Measurements from ENCODE around the gene KIF26B.

KIF26B gene

DNA sequence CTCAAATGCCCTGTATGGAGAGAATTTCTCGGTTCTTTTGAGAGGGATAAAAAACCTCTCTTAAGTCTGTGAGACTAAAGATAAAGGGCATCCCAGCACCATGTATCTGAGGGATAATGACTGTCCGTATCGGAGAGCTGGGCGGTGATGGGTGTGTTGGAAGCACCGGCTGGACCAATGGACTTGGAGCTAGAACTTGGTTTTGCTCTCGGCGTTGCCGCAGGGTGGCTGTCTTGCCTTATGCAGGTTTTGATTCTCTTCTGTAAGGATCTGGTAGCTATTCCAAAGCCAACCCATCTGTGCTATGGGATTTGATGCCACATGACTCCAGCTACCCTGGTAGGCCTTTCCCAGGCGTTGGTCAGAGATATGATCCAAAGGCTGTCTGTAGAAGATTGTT lies 348.8 kb downstream of the KIF26B start:
- DNase-seq (ENCODE audit: low read depth in 2 of 2): no peak

DNA sequence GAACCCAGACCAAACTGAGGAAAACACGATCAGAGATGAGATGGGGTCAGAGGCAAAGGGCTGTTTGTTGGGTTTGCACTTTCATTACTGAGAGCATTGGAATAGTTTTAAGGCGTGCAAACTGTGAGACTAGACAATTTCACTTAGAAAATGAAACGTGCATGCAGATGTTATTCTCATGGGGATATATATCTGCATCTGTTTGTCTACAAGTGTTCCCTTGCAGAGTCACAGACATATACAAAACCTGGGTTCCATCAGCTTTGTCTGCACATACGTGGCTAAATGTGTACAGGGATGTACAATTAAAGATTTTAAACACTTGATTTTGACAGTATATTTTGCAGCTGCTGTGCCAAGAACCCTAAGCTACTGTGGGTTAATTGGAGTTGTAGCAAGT lies 355.4 kb downstream of the KIF26B start:
- no peak for DNase-seq (ENCODE audit: low read depth in 2 of 2)

DNA sequence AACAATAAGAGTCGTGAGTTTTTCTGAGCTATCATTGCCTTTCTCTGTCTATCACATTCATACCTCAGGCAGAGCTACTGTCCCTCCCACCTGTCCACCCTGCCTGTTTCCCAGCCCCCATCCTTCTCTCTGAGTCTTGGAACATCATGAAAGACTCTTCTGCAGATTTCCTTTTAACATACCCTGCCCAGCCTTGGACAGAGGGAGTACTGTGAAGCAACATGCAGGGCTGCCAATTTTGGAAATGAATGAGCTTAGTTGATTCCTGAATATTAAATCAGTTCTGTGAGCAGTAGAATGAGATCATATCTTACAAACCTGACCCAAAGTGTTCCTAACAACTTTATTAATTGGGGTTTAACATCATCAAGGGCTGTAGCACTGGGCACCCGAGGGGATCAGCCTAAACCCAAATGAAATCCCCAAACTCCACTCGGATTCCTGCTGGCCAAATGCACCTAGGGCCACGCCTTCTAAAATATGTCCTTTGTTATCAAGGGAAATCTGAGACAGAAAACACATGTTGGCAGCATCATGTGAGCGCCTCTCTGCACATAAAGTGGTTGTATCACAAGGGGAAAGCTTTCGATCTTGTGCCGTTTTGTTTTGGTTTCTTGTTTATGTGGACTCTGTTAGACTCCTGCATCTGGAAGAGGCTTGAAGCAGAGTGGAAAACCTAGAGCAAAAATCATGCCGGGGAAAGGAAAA lies 357.6 kb downstream of the KIF26B start:
- no peak for DNase-seq (ENCODE audit: low read depth in 2 of 2)

DNA sequence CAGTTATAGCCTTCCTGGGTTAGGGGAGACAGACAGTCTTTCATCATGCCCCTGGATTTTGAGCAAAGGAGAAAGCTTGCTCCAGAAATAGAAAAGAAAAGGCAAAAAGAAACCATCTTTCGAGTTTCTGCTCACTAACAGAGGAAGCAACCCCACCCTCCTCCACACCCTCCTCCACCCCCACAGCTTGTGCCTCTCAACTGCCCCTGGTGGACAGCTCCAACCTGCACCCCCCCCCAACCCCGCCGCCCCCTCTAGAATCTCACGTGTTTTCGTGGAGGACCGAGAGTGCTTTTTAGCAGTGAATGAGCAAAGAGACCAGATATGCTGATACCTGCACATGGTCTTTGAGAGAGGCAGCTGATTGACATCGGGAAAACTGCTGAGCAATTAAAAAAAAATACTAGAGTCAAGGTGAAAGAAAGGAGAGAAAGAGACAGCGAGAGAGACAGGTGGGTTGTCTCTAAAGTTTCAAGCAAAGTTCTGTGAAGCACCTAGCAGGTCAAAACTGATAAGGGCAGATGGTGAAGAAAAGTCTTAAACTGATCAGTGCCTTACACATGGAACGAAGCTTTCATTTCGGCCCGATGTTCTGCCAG lies 358.3 kb downstream of the KIF26B start:
- DNase-seq (ENCODE audit: low read depth in 2 of 2): no peak

DNA sequence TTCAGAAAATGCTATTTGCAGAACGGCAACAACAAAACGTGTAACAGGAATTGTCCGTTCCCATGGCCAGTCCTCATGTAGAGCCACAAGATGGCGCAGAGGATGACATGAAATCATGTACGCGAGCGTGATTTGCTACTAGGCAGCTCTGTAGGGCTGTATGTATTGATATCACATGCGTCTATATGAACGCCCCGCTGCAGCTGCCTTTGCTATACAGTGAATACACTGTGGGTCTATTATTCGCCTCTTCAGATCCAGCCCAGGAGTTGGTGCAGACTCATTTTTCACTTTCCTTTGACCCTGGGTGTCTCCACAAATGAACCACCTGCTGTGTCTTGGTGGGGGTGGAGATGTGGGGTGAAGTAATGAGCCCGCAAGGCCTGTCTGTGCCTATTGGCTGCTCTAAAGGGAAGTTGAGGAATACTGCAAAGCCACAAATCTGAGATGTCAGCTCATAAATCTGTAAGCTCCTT lies 361.5 kb downstream of the KIF26B start:
- no peak for DNase-seq (ENCODE audit: low read depth in 2 of 2)

DNA sequence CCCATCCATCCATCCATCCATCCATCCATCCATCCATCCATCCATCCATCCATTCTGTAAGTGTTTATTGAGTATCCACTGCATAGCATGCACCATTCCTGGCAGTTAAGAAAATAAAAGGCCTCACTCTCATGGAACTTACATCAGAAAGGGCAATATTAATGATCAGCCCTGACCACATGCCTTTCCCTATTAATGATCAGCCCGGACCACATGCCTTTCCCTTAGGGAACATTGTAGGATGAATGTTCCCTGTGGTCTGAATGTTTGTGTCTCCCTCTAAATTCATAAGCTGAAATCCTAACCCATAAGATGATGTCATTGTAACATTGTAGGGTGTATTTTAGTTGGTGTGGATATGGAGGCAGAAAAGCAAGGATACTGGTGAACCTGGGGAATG lies 365.8 kb downstream of the KIF26B start:
- DNase-seq (ENCODE audit: low read depth in 2 of 2): no peak

DNA sequence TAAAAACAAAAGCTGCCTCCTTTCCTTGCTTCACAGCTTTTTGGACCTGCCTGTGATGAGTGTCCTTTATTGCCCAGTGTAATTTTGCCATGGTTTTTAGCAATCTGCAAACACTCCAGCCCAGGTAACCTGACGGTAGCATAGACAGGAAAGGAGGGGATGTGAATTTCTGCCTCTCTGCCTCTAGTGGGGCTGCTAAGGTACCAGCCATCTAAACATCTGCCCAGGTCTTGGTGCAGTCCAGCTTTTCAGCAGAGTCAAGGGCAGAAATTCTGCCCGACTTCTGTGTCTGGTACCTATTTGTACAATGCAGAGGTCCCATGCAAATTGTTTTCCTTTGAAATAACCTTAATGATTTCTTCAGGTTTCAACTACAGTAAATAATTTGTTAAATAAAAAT lies 371.4 kb downstream of the KIF26B start:
- no peak for DNase-seq (ENCODE audit: low read depth in 2 of 2)

DNA sequence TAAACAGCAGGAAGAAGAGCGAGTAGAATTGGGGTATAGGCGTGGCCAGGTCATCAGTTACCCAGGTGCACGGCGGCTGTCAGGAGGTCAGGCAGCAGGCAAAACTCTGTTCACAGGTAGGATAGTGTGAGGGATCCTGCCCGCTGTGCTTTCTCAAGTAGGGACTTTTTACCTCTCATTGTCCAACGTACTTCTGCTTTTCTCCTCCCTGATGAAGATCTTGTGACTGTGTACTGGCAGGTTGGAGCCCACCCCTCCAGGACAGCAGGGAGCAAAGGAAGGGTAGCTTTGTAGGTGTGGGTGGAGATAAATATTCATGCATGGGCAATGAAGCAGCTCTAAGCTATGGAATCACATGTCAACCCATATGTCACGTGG lies 373.5 kb downstream of the KIF26B start:
- DNase-seq (ENCODE audit: low read depth in 2 of 2): no peak

DNA sequence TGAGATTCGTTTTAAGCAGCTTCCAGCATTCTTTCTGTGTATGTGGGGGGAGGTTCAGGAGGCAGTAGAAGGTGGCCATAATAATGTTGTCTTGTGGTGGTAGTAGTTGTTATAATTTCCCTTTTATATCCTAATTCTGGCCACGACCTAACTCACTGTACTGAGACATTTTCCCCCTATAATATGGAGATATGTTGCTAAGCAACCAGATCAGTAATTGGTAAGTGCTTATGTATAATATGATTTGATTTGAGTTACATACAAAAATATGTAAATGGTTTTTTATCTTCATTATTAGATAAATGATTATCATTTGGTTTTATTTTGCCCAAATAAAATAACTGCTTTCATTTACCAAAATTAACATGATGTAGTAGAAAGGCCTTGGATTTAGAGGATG lies 376.2 kb downstream of the KIF26B start:
- no peak for DNase-seq (ENCODE audit: low read depth in 2 of 2)

DNA sequence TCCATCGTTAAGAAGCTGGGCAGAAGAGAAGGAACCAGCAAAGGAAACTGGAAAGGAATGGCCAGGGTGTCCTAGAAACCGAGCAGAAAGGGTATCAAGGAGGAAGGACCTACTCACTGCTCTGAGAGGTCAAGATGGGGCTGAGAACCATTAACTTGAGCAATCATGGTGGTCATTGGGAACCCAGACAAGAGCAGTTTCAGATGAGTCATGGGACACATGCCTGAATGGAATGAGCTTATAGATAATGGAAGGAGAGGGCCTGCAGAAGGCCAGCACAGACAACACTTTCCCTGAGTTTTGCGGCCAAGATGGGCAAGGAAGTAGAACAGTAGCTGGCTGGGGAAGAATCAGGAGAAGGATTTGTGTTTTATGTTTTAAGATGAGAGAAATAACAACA lies 383.2 kb downstream of the KIF26B start:
- DNase-seq (ENCODE audit: low read depth in 2 of 2): no peak

DNA sequence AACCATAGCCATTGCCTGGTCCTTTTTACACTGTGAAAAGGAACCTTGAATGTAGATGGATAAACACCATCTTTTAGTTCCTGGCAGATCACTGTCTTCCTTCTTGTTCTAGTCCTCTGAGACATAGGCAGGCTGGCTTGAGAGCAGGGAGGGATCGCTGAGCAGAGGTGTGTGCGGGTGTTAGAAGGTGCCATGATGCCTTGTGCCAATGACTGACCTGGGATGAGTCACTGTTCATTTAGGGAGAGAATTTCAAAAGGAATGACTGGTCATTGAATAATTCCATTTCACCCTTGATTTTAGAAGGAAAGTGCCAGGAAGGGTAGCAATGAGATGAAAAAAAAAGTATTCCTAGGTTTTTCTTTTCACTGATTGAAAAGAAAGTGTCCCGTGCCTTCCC lies 383.9 kb downstream of the KIF26B start:
- no peak for DNase-seq (ENCODE audit: low read depth in 2 of 2)

DNA sequence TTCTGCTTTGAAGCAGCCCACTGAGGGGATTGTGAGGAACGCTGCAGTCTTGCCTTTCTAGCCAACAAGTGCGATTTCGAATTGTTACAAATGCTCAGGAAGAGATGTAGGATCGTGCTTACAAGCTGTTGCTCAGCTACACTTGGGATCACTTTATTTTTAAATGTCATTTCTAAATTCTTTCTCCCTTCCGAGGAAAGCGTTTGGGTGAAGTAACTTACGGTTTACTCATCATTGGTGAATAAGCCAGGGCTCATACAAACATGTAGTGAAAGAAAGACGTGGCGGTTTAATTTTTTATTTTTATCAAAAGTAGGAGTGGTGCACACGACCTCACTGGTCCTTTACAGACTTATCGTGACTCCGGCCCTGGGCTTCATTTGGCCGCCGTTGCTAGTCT lies 386.6 kb downstream of the KIF26B start:
- no peak for DNase-seq (ENCODE audit: low read depth in 2 of 2)

DNA sequence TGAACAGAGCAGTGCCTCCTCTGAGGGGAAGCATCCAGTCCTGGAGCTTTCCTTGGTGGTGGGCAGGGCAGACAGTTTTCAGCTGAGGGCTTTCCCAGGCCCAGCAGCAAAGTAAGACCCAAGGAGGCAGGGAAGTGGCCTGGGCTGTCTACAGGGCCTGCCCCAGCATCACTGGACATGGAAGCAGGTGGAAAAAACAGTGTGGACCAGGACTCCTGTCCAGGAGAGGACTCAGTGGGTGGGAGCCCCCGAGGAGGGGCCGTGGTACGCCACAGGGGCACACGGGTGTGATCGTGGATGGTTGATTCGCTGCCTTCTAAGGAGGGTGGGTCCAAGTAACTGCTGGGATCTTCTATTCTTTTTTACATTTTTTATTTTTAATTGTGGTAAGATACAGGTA lies 387.6 kb downstream of the KIF26B start:
- DNase-seq (ENCODE audit: low read depth in 2 of 2): no peak

DNA sequence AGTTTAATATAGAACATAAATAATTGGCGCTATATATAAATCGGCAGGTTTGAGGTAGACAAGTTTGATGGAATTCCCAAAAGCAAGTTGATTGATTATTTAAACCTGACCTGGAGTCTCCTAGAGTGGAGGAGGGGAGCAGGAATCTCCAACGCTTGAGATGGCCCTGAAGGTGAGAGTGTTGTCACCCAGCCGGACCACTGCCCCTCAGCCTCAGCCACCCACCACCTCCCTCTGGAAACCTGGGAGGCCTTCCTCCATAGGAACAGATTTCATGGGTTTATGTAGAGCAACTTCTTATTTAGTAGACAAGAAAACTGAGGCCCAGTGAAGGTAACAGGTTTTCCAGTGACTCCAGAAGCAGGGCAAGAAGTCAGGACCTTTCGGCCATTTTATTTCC lies 389.5 kb downstream of the KIF26B start:
- DNase-seq (ENCODE audit: low read depth in 2 of 2): no peak

DNA sequence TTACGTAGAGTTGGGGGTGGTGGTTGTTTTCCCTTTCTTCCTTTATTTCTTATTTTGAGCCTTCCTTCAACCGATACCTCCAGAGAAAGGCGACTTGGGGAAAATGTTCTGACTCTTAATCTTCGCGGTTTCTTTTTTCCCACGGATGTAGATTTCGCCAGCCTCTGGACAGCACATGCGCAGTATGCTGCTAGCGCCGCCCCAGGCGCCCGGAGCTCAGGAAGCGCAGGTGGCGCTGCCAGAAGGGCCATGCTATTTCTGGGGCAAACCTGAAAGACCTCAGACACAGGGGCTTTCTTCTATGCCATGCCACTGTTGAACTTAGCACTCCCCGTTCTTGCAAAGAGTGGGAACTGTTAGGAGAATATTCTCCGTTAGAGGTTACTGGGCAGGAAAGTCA lies 392.1 kb downstream of the KIF26B start:
- DNase-seq (ENCODE audit: low read depth in 2 of 2): no peak

DNA sequence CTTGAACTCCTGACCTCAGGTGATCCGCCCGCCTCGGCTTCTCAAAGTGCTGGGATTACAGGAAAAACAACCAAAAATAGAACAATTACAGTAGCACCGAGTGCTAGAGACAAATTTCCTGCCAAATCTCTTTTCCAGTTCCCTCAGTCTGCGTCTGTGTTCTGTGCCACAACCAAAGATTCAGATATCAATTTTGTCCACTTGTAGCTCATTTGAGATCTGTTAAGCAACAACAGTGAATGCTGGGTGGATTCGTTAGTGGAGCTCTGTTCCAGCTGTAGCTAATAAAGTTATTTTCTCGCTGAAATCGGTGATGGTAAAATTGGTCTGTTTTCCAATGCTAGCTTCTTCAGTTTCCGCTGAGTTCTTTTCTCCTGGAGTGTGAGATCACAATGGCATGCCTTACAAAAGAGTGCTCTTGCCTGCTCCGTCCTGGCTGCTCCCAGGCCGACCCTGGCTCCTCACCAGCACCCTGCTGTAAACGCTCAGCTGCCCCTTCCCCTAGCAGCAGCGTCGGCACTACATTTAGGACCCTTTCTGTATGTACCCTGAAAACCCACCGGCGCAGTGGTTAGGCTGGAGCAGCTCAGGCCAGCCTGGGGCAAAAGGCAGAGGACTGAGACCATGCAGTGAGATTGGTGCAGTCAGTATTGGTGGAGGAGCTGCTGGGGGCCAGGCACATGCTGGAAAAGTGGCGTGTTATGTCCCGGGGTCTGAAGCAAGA lies 395.4 kb downstream of the KIF26B start:
- no peak for DNase-seq (ENCODE audit: low read depth in 2 of 2)

DNA sequence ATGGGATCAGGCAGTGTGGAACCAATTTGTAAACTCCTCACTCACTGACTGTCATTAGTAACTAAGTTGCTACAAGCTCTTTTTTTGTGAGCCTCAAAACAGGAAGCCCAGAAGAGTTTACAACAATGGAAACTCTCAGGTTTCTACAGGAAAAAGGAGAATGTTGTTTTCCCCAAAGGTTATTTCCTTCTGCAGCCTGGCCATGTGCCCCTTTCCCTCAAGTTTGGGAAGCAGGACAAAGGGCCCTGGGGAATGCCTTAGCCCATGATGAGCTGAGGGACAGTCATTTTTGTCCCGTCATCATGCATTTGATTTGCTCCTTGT lies 395.9 kb downstream of the KIF26B start:
- no peak for DNase-seq (ENCODE audit: low read depth in 2 of 2)

DNA sequence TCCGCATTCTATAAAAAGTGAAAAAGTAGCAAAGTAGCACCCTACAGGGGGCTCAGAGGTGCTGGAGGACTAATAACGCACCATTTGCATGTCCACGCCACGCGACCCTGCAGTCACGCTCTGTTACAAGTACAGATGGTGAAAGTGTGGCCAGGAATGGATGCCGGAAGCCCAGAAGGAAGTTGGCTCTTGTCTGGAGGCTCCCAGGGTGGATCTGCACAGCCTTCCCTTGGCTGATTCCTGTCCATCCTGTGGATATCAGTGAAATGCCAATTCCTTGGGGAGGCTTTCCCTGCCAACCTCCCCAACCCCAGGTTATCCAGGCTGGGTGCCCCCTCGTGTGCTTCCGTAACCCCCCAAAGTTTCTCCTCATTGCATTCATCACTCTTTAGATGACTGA lies 396.8 kb downstream of the KIF26B start:
- no peak for DNase-seq (ENCODE audit: low read depth in 2 of 2)

DNA sequence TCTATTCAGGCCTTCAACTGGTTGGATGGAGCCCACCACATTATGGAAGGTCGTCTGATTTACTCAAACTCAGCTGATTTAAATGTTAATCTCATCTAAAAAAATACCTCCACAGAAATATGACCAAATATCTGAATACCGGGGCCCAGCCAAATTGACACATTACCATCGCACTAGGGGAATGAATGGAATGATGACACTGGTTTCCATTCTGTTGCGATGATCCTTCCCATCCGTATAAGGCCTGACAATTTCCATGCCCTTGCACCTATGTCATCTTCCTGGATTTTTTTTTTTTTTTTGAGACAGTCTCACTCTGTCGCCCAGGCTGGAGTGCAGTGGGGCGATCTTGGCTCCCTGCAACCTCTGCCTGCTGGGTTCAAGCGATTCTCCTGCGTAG lies 397.5 kb downstream of the KIF26B start:
- no peak for DNase-seq (ENCODE audit: low read depth in 2 of 2)

DNA sequence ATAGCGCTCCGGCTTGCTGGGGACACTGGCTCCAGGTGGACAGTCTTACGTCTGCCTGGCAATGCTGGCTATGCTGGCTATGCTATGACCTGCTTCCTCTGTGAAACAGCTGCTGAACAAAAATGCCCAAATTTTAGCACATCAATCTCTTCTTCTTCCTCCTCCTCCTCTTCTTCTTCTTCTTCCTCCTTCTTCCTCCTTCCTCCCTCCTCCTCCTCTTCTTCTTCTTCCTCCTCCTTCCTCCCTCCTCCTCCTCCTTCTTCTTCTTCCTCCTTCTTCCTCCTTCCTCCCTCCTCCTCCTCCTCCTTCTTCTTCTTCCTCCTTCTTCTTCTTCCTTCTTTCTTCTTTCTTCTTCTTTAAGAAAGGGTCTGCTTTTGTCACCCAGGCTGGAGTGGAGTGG lies 401.3 kb downstream of the KIF26B start:
- DNase-seq (ENCODE audit: low read depth in 2 of 2): no peak

DNA sequence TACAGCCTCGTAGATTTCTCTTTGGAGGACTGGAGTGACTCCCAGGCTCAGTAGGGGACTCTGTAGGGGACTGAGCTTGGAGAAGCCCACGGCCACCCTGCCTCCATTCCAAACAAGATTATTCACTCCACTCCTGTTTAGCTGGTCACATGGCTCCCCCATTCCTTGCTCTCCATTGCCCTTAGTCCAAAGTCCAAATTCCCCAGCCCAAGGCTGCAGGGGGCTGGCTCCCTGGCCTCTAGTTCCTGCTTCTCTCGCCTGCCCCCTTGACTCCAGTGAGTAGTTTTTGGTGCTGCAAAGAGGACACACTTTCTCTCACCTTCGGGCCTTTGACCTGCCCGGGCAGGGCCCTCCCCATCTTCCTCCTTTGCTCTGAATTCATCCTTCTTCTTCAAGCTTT lies 403.3 kb downstream of the KIF26B start:
- no peak for DNase-seq (ENCODE audit: low read depth in 2 of 2)

DNA sequence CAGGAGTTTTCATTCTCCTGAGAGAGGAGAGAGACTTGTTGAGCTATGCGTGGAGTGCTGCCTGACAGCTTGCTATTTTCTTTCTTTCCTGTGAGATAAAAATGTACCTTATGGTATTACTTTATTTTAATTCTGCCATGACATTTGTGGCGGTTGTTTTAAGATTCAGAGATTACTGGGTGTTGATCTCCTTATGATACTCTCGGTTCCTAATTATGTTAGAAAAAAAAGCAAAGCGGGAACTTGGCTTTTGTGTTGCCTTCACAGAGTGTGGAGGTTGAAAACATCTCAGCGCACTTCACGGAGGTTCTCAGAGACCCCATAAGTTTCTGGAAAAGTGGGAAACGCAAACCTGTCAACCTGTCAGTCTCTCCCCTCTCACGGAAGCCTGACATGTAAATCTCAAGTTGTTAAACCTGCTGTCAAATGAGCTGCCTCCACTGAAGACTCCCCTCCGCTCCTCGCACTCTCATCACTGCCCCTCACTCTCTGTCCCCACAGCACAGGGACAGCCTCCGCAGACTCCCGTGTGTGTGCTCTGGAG lies 405.6 kb downstream of the KIF26B start:
- DNase-seq (ENCODE audit: low read depth in 2 of 2): no peak

DNA sequence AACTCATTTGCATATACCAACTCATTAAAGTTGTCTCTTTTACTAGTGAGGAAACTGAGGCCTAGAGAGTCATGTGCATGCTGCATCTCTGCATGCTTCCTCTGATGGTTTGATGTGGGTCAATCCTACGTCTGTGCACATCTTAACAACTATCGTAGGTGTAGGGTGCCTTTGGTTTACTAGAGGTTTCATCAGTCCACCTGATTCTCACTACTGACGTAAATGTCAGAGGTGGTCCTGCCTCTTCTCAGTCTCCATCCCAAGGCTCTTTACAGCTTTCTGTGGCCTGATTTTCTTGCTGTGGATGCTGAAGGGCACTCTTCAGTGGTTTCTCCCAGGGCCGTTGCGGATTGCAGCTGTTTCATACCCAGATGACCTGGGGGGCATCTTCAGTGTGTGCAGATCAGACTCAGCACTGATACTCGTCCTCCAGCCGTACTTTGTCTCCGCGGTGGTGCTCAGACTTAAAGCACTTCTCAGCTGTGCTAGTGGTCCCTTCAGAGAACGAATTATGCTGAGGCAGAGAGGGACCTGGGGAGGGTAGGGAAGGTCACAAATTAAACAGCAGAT lies 407.0 kb downstream of the KIF26B start:
- no peak for DNase-seq (ENCODE audit: low read depth in 2 of 2)

All from stimulated activated CD8-positive, alpha-beta memory T cell treated with anti-CD3 and anti-CD28 coated beads, Interleukin-2, amount 100 ng/mL, for 48 hours (primary cell).